Measurements from ENCODE around the gene ANKRD11.

The ANKRD11 gene

DNA sequence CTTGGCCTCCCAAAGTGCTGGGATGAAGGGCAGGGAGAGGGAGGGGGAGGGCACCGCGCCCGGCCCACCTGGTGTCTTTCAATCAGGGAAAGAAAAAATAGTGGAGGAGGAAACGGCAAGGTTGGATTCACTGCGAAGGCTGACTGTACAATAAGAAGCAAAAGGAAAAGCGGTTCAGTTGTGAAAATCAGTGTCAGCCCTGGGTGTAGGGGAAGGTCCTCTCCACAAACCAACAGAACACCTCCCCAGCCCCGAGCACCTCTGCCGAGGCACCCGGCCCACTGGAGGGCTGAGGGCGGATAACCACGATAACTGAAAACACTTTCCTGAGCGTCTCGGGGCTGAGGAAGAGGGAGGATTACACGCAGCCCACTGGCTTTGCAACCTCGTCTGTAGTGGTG lies 16.4 kb upstream of the ANKRD11 start:
- DNase-seq (ENCODE audit: low read depth in 2 of 2), result no peak

DNA sequence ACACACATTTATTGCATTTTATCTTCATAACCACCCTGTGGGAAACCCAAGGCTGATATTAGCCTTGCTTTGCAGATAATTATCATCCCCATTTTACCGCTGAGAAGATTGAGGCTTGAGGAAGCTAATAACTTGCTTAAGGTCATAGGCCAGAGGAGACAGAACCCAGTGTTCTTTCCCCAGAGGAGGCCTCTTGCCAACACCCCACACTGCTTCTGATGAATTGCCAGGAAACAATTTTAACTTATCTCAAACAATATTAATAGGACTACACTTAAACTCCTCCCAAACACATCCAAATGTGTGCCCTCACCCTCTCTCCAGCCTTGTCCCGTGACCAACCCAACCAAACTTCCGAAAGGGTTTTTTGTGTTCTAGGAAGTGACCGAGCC lies 15.7 kb upstream of the ANKRD11 start:
- no peak for DNase-seq (ENCODE audit: low read depth in 2 of 2)

- peak; percentile 64 to 80 for DNase-seq (ENCODE audit: low read depth in 2 of 2)
These were observed 15.1 kb upstream of the ANKRD11 start for GRCh38 chr16:89505204-89506112.

DNA sequence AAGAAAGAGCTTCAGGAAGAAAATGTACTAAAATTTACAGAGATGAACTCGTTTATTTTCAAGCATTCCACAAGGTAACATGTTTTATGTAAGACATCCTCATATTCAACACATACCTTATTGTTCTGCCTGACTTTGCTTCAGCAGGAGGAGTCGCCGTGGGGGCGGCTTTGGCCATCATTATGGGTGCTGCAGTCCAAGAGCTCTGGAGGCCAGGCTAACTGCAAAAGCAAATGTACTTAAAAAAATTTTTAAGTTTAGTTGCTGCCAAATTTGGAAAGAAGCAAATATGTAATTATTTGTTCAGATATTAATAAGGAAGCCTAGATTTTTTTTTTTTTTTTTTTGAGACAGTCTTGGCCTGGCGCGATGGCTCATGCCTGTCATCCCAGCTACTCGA lies 13.7 kb upstream of the ANKRD11 start:
- no peak for DNase-seq (ENCODE audit: low read depth in 2 of 2)

DNA sequence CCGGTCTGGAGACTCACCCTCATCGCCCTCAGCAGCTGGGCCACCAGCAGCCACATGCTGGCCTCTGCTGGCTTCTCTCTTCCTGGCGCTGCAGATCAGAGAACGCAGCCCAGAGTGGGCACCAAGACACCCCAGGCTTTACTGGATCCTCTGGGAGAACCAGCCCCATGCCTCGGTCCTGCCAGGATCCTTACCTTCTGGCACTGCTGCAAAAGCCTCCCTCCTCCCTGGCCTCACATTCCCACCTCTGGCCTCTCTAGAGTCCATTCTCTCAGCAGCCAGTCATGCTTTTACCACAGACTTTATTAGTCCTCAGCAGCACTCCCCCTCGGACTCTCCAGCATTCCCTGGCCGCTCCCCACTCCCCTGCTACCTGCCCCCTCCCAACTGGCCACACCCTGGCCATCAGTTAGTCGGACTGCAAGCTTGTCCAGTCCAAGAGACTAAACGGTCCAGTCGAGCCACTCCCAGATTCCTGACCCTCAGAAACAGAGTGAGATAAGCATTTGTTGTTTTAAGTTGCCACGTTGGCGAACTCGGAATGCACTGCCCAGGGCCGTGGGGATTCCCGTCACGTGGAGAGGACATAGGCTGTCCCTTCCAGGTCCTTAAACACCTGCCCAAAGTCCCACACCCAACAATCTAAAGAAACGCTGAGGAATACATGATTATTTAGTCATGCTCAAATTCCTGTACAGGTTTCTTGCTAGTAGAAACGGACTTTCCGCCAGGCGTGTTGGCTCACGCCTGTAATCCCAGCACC lies 11.9 kb upstream of the ANKRD11 start:
- DNase-seq (ENCODE audit: low read depth in 2 of 2), result no peak

GRCh38 chr16:89499767-89500166 lies 9.4 kb upstream of the ANKRD11 start:
- no peak for DNase-seq (ENCODE audit: low read depth in 2 of 2)

DNA sequence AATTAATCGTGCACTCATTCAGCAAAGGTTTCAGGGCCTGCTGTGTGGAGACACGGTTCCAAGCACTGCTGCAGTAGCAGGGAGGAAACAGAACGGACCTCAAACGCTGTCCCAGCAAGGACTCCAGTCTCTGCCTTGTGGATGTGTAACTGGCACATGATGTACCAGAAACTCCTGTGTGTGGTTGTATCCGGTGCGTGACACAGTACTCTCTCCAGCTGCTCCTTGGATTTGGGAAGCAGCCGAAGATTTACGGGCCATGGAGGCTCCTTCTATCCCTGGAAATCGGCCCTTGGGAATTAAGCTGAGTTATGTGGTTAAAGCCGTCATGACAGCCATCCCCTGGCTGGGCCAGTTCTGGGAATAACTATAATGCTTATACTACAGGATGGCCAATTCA lies 8.5 kb upstream of the ANKRD11 start:
- no peak for DNase-seq (ENCODE audit: low read depth in 2 of 2)

- DNase-seq (ENCODE audit: low read depth in 2 of 2), result no peak
These were observed 4.8 kb upstream of the ANKRD11 start for GRCh38 chr16:89495121-89495520.

DNA sequence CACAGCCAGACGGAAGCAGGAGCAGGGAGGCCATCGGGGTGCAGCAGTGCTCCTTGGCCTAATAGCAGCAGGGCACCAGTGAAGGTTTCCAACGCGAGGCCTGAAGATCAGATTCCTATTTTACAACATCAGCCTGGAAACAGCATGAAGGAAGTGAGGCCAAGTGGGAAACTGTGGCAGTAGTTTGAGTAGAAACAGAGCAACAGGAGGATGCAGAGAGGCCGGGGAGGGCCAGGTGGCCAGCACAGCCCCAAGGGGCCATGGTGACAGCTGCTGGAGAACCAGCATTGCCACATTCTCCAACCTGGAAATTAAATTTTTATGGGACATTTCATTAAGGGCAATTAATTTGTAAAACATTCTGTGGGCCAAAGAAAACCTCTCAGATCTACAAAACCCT lies 3.4 kb upstream of the ANKRD11 start:
- no peak for DNase-seq (ENCODE audit: low read depth in 2 of 2)

GRCh38 chr16:89491974-89492687 lies 1.8 kb upstream of the ANKRD11 start:
- DNase-seq (ENCODE audit: low read depth in 2 of 2), result no peak

DNA sequence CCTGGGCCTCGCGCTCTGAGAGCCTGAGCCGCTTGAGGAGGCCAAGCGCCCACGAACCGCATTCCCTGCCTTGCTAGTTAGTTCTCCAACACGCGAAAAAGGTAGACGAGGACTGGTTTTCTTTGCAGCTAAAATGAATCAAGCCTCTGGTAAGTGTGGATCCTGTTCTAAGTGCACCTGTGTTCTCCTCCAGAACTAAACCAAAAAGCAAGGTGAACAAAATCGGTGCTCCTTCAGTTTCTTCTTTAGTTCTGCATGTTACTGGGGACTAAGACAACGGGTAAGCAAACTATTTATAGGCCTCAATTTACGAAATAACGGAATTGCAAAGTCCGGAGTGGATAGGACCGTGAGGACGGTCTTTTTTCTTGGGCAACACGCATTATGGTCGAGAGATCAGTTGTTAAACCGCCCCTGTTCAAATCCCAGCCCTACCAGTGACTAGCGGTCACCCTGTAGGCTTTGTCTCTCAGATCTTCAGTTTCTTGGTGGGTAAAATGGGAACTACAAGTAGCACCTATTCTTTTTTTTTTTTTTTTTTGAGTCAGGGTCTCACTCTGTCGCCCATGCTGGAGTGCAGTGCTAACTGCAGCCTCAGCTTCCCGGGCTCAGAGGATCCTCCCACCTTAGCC lies 993 bp upstream of the ANKRD11 start:
- DNase-seq (ENCODE audit: low read depth in 2 of 2), result no peak

GRCh38 chr16:89489898-89490438 lies 393 bp downstream of the ANKRD11 start:
- no peak for DNase-seq (ENCODE audit: low read depth in 2 of 2)

- DNase-seq (ENCODE audit: low read depth in 2 of 2), result peak; percentile 65 to 73
These were observed 1.1 kb downstream of the ANKRD11 start for GRCh38 chr16:89489040-89489897.

- DNase-seq (ENCODE audit: low read depth in 2 of 2), result no peak
These were observed 4.6 kb downstream of the ANKRD11 start for GRCh38 chr16:89485701-89486246.

- no peak for DNase-seq (ENCODE audit: low read depth in 2 of 2)
These were observed 5.3 kb downstream of the ANKRD11 start for GRCh38 chr16:89484923-89485679.

- no peak for DNase-seq (ENCODE audit: low read depth in 2 of 2)
These were observed 6.3 kb downstream of the ANKRD11 start for GRCh38 chr16:89484041-89484501.

DNA sequence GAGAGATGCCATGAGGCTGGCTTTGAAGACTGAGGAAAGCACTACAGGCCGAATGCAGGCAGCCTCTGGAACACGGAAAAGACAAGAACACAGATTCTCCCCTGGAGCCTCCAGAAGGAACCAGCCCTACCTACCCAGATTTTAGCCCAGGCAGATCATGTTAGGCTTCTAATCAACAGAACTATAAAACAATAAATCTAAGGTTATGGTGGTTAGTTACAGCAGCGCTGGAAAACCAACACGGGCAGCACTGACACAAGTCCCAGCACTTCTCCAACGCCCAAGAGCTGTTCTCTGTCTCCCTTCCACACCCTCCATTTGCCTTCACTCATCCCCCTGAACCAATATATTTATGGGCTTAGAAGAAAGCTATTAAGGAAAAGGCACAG lies 7.5 kb downstream of the ANKRD11 start:
- no peak for DNase-seq (ENCODE audit: low read depth in 2 of 2)

- DNase-seq (ENCODE audit: low read depth in 2 of 2), result no peak
These were observed 8.1 kb downstream of the ANKRD11 start for GRCh38 chr16:89482150-89482816.
